Placental pericyte (primary cell): Measurements from ENCODE around the gene PRAMEF17. TPM values are rescaled to one million over a fixed set of nuclear protein-coding genes. Genes with fewer than 3 reads are reported as not detected.

Experiments used
- total RNA-seq: library from RNA; depleted of rRNA; stranded (reverse); fragments of >200 nt; gene quantifications from 2 replicates; pipeline ENCODE4 v1.2.3, GENCODE V29; 2012

The PRAMEF17 gene, protein sequence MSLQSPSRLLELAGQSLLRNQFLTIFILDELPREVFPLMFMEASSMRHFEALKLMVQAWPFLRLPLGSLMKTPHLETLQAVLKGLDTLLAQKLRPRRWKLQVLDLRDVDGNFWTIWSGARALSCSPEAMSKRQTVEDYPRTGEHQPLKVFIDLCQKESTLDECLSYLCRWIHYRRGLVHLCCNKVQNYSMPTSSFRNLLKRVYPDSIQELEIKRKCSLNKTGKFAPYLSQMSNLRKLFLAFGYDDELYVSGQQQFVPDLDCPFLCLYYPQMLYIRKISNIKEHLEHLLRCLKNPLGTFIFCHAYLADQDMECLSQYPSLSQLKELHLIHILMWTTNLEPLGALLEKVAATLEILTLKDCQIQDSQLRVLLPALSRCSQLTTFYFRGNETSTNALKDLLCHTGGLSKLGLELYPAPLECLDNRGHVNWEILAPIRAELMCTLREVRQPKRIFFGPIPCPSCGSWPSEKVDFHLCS
- total RNA-seq, result not detected in 2 replicates

DNA sequence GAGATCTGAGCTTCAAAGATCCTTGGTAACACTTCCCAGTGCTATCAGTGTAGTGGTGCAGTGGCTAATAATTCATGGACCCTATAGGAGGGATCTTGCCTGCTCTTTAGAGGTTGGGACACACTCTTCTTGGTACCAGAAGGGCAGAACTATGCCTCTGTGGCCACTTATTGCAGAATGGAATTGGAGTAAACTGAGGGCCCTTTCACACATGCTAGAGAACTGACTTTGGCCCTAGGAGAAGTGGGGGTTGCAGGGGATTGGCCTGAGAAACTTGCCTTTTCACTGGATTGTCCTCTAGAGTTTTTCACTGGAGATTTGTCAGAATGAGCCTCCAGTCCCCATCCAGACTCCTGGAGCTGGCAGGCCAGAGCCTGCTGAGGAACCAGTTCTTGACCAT, at the start of gene PRAMEF17:
TSS of gene PRAMEF17 (plus strand) at position 301 of the 400 bp plus-strand sequence. CDS start at position 327, 26 bp downstream.

DNA sequence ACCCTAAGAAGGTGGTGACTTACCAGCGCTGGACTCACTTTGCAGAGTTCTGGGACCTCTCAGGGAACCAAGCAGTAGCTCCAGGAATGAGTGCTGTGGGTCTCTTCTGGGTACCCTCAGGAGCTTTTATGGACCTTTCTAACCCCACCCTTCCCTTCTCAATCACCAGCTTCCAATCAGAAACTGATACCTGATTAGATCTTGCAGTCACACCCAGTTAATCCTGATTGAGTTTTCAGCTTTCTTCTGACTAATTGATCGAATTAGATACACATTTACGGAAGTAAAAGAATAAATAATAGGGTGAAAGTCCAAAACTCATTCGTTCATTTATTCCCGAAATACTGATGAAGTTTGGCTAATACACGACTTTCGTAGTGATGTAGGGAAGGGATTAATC, 42.4 kb upstream of the PRAMEF17 start, which contains the start of gene PRAMEF14:
TSS of gene PRAMEF14 (minus strand) at position 101 of the 400 bp plus-strand sequence. CDS start 1,820 bp downstream, outside the sequence.

GRCh38 chr1:13410150-13410549, 20.7 kb downstream of the PRAMEF17 start, which contains the start of gene PRAMEF20:
Gene PRAMEF20, plus strand, starts transcription at chr1:13410450. Its CDS starts 5,905 bp downstream, at chr1:13416355.

Other genes starting within 250 kb of the PRAMEF17 start
- gene PRAMEF26, start 233.6 kb upstream of the PRAMEF17 start, total RNA-seq, result not detected in 2 replicates
- gene HNRNPCL4, start 224.0 kb upstream of the PRAMEF17 start, total RNA-seq, result not detected in 2 replicates
- gene PRAMEF9, start 217.8 kb upstream of the PRAMEF17 start, total RNA-seq, result not detected in 2 replicates
- not detected in 2 replicates for gene PRAMEF13, start 188.2 kb upstream of the PRAMEF17 start, total RNA-seq
- not detected in 2 replicates for gene PRAMEF18, start 163.5 kb upstream of the PRAMEF17 start, total RNA-seq
- not detected in 2 replicates for gene PRAMEF5, start 135.4 kb upstream of the PRAMEF17 start, total RNA-seq
- not detected in 2 replicates for gene PRAMEF8, start 104.5 kb upstream of the PRAMEF17 start, total RNA-seq
- gene PRAMEF33, start 86.1 kb upstream of the PRAMEF17 start, total RNA-seq, result not detected in 2 replicates
- gene PRAMEF15, start 74.1 kb upstream of the PRAMEF17 start, total RNA-seq, result not detected in 2 replicates
- gene PRAMEF14, start 42.5 kb upstream of the PRAMEF17 start, total RNA-seq, result not detected in 2 replicates
- not detected in 2 replicates for gene PRAMEF19, start 17.7 kb upstream of the PRAMEF17 start, total RNA-seq
- gene PRAMEF20, start 20.8 kb downstream of the PRAMEF17 start, total RNA-seq, result not detected in 2 replicates
- gene LRRC38, start 124.4 kb downstream of the PRAMEF17 start, total RNA-seq, result not detected in 2 replicates
- 20.3 and 249 TPM in 2 replicates for gene PDPN, start 194.2 kb downstream of the PRAMEF17 start, total RNA-seq